IPS DF 4.7 (cell line): ENCODE results near the gene ZNF267.
"Not testable (repeated sequence)": the region's sequence is repeated elsewhere in the genome, so short reads cannot be mapped to it uniquely, and the experiment has no call there.

Source experiments
- DNase-seq: peaks from one replicate; pipeline ENCODE4 v3.0.0-alpha.2; 2013; ENCODE audit warnings: low spot score; ENCODE audit errors: extremely low read depth

Gene ZNF267

GRCh38 chr16:31877876-31878642, 4.5 kb downstream of the ZNF267 start:
- no peak for DNase-seq

- DNase-seq = no peak
Measured at GRCh38 chr16:31879937-31880321, 6.3 kb downstream of the ZNF267 start.

GRCh38 chr16:31880322-31880979, 6.8 kb downstream of the ZNF267 start:
- DNase-seq = no peak

- no peak for DNase-seq
Measured at GRCh38 chr16:31886227-31886626, 12.6 kb downstream of the ZNF267 start.

GRCh38 chr16:31888735-31889134, 15.1 kb downstream of the ZNF267 start:
- no peak for DNase-seq

- not testable (repeated sequence) for DNase-seq
Measured at GRCh38 chr16:31892111-31892510, 18.5 kb downstream of the ZNF267 start.

- no peak for DNase-seq
Measured at GRCh38 chr16:31893824-31894223, 20.2 kb downstream of the ZNF267 start.

GRCh38 chr16:31897283-31897682, 23.7 kb downstream of the ZNF267 start:
- no peak for DNase-seq

GRCh38 chr16:31899505-31899904, 25.9 kb downstream of the ZNF267 start:
- DNase-seq = no peak

GRCh38 chr16:31904571-31904970, 31.0 kb downstream of the ZNF267 start:
- DNase-seq = not testable (repeated sequence)

GRCh38 chr16:31913668-31914067, 40.1 kb downstream of the ZNF267 start:
- no peak for DNase-seq

GRCh38 chr16:31916056-31916488, 42.5 kb downstream of the ZNF267 start:
- DNase-seq = no peak

GRCh38 chr16:31920373-31920772, 46.8 kb downstream of the ZNF267 start:
- no peak for DNase-seq

GRCh38 chr16:31951806-31952205, 78.2 kb downstream of the ZNF267 start:
- DNase-seq = not testable (repeated sequence)

- not testable (repeated sequence) for DNase-seq
Measured at GRCh38 chr16:31952206-31952605, 78.6 kb downstream of the ZNF267 start.

GRCh38 chr16:31956221-31956620, 82.6 kb downstream of the ZNF267 start:
- DNase-seq = not testable (repeated sequence)

- not testable (repeated sequence) for DNase-seq
Measured at GRCh38 chr16:31960186-31960910, 86.7 kb downstream of the ZNF267 start.
